Left renal cortex interstitium (tissue), 4 donors: ENCODE results near the gene HNRNPDL. TPM values are rescaled to one million over a fixed set of nuclear protein-coding genes. Genes with fewer than 3 reads are reported as not detected.
"Not testable (repeated sequence)": the region's sequence is repeated elsewhere in the genome, so short reads cannot be mapped to it uniquely, and the experiment has no call there.

ENCODE experiments used
- DNase-seq, 4 donors: peaks; one replicate each; pipeline ENCODE4 v3.0.0-alpha.2; 2013; ENCODE audit warnings: low read depth in 4 of 4, low spot score in 2 of 4, missing footprints in 1 of 4
- polyA plus RNA-seq, 4 donors: library from polyadenylated mRNA; unstranded; fragments of 120-200 nt; gene quantifications; one replicate each; pipeline ENCODE4 v1.2.1, GENCODE V29; 2013; ENCODE audit not compliant: insufficient read length in 4 of 4

HNRNPDL gene
- polyA plus RNA-seq, result 100 to 1,000 TPM; 520 to 644 (median 577) TPM

DNA sequence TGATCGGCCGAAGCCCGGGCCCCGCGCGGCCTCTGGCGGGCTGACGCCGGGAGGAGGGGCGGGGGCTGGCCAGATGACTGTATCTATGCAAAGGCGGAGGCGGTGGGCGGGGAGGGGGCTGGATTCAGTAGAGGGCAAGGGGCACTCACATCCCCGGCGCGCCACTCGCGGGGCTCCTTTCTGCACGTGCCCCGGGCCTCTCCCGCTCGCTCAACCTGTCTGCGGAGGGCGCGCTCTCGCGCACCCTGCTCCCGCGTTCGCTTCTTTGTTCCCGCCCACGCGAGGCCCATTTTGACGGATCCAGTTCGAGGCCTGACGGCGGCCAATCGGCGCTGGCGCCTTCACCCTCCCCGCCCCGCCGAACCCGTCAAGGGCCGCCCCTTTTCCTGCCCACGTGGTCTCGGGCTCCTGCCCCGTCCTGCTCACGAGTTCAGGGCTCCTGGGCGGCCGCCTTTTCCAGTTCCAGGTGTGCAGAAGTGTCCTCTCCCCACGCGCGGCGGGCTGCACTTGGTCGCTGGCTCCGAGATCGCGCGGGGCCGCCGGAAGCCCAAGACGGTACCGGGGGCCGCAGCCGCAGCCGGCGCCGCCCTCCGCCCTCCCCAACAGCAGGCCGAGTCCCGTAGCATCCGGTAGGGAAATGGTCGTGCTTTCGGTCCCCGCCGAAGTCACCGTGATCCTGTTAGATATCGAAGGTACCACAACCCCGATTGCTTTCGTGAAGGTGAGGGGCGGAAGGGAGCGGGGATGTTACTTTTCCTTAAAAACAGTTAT lies at the start of gene HNRNPDL, which contains the start of gene ENOPH1:
Gene HNRNPDL, minus strand, starts transcription at position 270 of the 771 bp plus-strand sequence. CDS start 772 bp downstream, outside the sequence.
Gene ENOPH1, plus strand, starts transcription at position 398 of the 771 bp plus-strand sequence. Its CDS starts 240 bp downstream, at position 638.
- peak; percentile 87 to 95 (median 93) for DNase-seq

DNA sequence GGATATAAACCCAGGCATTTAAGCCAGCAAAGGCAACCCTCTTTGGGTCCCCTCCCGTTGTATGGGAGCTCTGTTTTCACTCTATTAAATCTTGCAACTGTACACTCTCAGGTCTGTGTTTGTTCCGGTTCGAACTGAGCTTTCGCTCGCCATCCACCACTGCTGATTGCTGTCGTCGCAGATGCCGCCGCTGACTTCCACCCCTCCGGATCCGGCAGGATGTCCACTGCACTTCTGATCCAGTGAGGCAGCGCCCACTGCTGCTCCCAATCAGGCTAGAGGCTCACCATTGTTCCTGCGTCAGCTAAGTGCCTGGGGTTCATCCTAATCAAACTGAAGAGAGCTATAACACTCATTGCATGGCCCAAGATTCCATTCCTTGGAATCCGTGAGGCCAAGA lies 49.3 kb upstream of the HNRNPDL start:
- no peak for DNase-seq

DNA sequence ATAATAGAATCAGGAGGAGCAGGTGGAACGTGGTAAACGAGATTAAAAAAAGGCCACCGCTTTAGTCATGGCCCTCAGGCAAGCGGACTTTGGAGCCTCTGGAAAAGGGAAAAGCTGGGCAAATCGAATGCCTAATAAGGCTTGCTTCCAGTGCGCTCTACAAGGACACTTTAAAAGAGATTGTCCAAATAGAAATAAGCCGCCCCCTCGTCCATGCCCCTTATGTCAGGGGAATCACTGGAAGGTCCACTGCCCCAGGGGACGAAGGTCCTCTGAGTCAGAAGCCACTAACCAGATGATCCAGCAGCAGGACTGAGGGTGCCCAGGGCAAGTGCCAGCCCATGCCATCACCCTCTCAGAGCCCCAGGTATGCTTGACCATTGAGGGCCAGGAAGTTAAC lies 47.2 kb upstream of the HNRNPDL start:
- DNase-seq, result not testable (repeated sequence)

DNA sequence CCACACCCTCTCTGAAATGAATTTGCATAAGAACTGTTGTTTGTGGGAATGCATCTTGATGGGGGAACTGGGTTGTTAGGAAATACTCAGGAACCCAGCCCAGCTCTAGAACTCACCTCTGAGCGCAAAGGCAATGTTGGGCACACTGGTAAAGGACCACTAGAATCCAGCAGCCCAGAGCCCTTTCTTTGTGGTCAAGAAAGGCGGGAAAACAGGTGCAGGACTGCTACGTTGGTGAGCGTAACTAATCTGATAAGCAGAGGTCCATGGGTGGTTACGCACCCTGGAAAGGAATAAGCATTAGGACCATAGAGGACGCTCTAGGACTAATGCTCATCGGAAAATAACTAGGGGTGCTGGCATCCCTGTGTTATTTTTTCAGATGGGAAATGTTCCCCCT lies 45.7 kb upstream of the HNRNPDL start:
- DNase-seq, result not testable (repeated sequence)

DNA sequence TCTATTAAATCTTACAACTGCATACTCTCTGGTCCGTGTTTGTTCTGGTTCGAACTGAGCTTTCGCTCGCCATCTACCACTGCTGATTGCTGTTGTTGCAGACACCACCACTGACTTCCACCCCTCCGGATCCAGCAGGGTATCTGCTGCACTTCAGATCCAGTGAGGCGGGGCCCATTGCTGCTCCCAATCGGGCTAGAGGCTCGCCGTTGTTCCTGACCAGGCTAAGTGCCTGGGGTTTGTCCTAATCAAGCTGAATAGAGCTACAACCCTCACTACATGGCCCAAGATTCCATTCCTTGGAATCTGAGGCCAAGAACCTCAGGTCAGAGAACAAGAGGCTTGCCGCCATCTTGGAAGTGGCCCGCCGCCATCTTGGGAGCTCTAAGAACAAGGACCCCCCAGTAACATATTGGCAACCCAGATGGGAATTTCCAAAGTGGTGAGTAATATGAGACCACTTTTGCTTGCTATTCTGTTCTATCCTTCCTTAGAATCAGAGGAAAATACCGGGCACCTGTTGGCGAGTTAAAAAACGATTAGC lies 43.4 kb upstream of the HNRNPDL start:
- DNase-seq, result no peak

DNA sequence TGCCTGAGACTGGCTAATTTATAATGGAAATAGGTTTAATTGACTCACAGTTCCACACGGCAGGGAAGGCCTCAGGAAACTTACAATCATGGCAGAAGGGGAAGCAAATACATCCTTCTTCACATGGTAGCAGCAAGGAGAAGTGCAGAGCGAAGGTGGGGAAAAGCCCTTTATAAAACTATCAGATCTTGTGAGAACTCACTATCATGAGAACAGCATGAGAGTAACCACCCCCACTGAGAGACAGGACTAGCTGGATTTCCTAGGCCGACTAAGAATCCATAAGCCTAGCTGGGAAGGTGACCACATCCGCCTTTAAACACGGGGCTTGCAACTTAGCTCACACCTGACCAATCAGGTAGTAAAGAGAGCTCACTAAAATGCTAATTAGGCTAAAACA lies 42.8 kb upstream of the HNRNPDL start:
- not testable (repeated sequence) for DNase-seq

DNA sequence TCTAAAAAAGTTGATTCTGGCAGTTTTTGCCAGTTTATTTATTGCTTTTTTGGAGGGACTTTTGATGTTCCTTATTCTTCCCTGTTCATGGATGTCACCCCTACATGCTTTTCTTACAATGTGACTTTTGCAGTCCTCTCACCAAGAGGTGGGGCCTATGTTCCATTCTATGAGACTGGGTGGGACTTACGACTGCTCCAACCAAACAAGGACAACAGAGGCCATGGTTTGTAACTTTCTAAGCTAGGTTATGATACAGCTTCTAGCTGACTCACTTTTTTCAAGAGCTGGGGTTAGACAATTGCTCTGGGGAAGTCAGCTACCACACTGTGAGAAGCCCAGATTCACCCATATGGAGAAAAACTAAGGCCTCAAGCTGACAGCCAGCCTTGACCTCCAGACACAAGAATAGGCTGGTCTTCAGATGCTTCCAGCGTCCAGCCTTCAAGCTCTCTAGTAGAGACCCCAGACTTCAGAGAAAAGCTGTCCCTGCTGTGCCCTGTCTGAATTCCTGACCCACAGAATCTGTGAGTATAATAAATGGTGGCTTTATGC lies 39.6 kb upstream of the HNRNPDL start:
- no peak for DNase-seq

DNA sequence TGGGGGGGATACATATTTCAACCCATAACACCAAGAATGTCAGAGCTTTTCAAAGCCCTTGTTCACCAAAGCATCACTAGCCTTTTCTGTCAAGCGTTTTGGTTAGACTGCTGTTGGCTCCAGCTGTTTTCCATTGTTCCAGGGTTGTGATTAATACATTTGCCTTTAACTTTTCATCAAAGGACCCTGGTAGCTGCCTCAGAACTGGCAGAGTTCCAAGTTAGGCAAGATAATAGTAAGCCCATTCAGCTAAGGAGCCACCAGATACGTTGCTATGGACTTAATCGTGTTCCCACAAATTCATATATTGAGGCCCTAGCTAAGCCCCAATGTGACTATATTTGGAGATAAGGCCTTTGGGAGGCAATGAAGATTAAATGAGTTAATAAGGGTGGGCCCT lies 37.2 kb upstream of the HNRNPDL start:
- DNase-seq, result no peak

DNA sequence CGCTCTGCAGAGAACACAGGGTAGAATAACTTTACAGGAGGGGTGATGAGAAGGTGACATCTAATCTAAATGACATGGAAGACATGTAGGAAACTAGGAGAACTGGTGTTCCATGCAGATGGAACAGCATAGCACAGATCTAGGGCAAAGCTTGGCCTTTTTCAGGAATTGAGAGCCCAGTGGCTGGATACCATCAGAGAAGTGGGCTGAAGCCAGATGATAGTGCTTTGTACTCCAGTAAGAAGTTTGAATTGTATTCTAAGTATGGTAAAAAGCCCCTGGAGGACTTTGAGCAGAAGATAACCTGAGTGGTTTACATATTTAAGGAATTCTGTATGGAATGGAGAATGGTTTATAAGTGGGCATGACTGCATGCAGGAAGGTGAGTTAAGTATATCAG lies 33.0 kb upstream of the HNRNPDL start:
- DNase-seq, result no peak

DNA sequence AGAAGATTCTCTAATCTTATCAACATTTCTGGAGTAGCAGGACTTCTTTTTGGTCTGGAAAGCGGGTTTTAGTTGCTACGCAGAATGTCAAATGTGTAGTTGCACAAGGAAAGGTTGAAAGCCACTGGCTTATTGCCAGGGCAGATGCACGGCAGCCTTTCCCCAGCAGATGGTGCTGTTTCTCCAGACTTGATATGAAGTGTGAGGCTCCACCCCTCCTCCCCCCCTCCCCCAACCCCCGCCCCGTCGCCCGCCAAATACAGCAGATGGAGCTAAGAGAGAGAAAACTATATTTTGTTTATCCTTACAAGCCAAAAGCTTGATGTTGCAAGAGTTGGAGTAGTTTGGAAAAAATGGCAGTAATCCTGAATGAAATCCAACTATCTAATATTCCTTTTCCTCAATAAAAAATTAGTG lies 32.2 kb upstream of the HNRNPDL start:
- peak; percentile 68 to 78 (median 72) for DNase-seq

DNA sequence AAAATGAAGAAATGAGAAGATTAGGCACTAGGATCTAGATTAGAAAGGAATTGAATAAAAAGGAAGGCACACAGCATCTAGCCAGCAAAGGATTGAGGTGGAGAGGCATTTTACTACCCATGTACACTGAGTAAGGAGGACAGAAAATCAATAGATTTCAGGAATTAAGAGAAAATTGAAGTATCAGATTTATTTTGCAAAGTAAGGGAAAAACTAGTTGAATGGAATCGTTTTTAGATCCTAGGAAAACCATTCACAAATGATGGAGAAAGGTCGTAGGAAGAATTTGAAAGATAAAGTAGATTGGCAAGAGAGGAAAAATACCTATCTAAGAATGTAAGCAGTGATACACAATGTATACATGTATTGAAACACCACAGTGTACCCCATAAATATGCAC lies 31.4 kb upstream of the HNRNPDL start:
- no peak for DNase-seq

DNA sequence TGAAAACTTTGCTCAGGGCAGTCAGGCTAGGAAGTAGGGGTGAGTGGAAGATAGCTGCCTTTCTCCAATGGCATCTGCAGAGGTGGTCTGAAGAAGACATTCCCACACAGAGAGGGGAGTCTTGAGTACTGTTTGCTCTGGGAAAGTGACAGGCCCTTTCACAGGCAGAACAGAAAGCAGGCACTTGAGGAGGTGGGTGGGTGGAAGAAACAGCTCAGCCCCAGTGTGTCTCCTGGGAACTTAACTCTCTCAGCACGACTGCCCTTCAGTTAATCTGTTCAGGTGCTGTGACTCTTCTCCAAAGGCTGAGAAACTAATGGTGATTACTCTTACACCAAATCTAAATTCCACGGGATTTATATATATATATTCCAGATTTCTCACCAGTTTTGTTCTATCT lies 28.5 kb upstream of the HNRNPDL start:
- no peak for DNase-seq

DNA sequence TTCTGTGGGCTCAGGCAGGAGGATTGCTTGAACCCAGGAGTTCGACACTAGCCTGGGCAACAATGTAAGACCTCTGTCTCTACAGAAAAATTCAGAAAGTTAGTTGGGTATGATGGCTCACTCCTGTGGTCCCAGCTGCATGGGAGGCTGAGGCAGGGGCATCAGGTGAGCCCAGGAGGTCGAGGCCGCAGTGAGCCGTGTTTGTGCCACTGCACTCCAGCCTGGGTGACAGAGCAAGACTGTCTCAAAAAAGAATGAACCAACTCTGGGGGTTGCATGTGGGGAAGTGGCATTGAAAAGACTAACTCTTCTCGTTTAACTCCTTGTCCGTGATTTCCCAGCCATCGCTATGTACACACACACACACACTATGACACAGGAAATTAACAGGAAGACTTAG lies 27.0 kb upstream of the HNRNPDL start:
- DNase-seq, result no peak

DNA sequence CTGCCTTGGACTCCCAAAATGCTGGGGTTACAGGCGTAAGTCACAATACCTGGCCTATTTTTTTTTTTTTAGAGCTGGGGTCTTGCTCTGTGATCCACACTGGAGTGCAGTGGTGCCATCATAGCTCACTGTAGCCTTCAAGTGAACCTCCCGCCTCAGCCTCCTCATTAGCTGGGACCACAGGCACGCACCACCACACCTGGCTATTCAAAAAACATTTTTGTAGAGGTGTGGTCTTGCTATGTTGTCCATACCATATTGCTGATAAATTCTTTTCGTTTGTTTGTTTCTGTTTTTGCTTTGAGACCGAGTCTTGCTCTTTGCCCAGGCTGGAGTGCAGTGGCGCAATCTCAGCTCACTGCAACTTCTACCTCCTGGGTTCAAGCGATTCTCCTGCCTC lies 21.8 kb upstream of the HNRNPDL start:
- DNase-seq, result no peak

DNA sequence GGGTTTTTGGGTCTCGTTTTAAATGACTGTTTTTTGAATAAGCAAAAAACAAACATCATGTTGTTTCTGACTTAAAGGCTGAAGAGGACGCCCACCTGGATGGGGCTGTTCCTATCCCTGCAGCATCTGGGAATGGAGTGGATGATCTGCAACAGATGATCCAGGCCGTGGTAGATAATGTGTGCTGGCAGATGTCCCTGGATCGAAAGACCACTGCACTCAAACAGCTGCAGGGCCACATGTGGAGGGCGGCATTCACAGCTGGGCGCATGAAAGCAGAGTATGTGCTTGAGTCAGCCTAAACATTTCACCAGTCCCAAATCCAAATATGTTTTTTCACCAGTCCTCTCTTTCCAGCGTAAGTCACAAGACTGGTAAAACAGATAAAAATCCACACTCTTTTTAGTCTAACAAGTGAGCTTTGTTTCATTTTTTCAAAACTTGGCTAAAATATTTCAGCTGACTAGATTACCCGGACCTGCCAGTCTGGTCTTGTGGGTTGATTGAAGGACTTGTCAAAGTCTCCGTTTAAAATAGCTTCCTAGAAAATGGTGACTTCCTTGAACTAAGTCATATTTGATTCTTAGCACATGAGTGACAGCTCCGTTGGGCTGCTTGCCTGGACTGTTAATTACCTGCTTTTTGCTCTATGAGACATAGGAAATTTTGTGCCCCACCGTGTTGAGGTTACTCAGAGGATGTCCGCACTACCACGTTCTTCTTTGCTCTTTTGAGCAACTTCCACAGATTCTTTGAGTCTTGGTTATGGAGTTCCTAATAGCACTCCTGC lies 20.9 kb upstream of the HNRNPDL start:
- DNase-seq, result no peak

DNA sequence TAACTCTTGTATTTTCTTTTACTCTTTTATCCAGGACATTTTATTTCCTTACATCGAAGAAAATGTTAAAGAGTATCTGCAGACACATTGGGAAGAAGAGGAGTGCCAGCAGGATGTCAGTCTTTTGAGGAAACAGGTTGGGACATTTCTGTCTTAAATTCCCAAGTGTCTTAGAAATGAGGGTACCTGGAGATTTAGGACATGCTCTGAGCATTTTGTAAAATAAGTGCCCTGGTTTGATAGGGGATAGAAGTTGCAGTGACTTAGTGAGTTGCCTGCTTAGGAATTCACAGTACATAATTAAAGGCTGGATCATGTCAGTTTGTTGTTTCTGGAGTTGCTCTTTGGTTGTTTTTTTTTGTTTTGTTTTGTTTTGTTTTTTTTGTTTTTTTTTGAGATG lies 17.6 kb upstream of the HNRNPDL start:
- no peak for DNase-seq

DNA sequence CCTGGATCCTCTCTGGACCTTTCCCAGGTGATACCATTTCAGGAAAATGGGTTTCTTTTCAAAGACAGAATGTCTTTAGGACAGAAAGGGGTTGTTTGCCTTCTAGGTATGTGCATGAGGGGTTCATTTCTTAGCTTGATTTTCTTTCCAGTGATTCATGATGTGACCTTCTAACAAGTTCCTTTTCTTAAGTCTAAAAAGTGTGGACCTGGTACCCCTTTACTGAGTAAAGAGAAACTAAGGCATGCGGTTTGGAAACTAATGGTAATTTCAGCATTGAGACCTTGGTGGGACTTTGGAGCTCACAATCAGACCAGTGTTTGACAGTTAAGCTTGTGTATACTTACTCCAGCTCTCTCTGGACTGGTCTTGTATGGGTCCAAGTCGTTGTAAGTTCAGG lies 8.8 kb upstream of the HNRNPDL start:
- DNase-seq, result no peak

DNA sequence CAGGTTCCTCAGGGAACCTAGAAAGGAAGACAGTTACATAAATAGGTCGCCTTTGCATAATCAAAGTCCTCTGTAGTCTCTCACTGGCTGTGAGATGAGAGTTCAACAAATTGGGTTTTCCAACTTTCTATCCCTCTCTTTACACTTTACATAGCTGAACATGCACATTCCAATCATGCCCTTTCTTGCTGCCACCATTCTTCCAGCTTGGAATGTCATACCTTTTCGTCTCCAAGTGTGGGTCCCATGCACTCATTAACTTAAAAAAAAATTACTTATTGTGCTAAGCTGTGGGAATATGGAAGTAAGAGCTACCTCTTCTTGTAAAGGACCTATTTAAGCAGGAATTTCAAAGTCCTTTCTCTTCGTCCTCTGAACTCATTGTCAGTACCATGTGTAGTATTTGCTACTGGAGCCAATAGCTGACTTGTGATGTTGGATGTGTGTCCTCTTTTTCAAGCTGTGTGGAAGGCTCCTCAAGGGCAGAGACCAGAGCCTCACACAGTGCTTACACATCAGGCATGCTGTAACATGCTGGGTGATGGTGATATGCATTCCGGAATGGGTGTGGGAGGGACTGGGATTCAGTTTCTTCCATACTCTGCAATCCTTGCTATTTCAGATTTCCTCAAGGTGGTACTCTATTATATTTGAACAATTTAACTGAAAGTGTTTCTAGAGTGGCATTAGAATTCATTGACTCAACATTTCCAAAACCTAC lies 7.2 kb upstream of the HNRNPDL start:
- no peak for DNase-seq

DNA sequence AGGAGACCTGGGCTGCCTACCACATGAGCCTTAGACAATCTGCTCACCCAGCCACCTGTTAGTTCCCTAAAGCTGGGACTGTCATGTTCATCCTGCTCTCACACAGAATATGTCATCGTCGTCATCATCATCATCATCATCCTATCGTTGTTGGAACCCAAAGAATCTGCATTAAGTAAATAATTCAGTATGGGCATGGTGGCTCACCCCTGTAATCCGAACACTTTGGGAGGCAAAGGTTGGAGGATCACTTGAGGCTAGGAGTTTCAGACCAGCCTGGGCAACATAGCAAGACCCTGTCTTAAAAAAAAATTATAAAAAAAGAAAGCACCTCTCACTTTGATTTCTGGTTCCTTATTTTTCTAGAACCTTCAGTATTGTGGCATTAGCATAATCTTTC lies 6.5 kb upstream of the HNRNPDL start:
- no peak for DNase-seq

DNA sequence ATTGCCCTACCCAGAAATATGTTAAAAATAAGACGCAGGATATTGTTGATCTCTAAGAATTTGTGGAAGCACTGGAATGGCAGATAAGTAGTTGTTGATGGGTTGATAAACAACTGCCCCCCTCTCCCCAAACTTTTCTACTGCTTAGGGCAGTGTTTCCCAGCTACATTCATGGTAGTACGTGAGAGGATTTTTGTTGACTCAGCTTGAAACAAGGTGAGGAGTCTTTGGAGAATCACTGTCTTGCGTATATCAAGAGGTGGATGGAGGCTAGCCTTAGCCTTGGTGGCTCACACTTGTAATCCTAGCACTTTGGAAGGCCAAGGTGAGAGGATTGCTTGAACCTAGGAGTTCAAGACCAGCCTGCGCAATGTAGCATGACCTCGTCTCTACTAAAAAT lies 5.9 kb upstream of the HNRNPDL start:
- DNase-seq, result no peak

DNA sequence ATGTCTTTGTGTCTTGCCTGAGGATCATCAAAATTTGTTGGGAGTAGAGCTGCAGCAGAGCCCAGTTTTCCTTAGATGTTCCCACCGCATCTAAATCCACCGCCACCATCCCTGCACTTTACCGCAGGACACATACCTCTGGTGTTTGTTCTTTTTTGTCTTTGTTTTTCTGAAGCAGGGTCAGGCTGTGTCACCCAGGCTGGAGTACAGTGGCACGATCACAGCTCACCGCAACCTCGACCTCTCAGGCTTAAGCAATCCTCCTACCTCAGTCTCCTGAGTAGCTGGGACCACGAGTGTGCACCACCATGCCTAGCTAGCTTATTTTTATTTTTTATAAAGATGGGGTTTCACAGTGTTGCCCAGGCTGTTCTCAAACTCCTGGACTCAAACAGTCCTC lies 4.7 kb upstream of the HNRNPDL start:
- DNase-seq, result no peak
